ENCODE measurements around the gene HOMER2.

Gene HOMER2

GRCh38 chr15:82855286-82856100 lies 97.0 kb downstream of the HOMER2 start:
- ATAC-seq: no peak

GRCh38 chr15:82854554-82854953 lies 98.0 kb downstream of the HOMER2 start:
- no peak for ATAC-seq

- no peak for ATAC-seq
Observed at GRCh38 chr15:82852941-82853561, 99.5 kb downstream of the HOMER2 start.

GRCh38 chr15:82851981-82852511 lies 100.5 kb downstream of the HOMER2 start:
- no peak for ATAC-seq

- no peak for ATAC-seq
Observed at GRCh38 chr15:82851306-82851850, 101.1 kb downstream of the HOMER2 start.

GRCh38 chr15:82850731-82851130 lies 101.8 kb downstream of the HOMER2 start:
- ATAC-seq: no peak

GRCh38 chr15:82849556-82850512 lies 102.7 kb downstream of the HOMER2 start:
- ATAC-seq: no peak

GRCh38 chr15:82848241-82848993 lies 104.1 kb downstream of the HOMER2 start:
- no peak for ATAC-seq

GRCh38 chr15:82847703-82848102 lies 104.8 kb downstream of the HOMER2 start:
- no peak for ATAC-seq

GRCh38 chr15:82846621-82847020 lies 105.9 kb downstream of the HOMER2 start:
- no peak for ATAC-seq

- no peak for ATAC-seq
Observed at GRCh38 chr15:82845686-82846085, 106.8 kb downstream of the HOMER2 start.

GRCh38 chr15:82843566-82843965 lies 109.0 kb downstream of the HOMER2 start:
- no peak for ATAC-seq

GRCh38 chr15:82840166-82840565 lies 112.4 kb downstream of the HOMER2 start:
- ATAC-seq: no peak

- ATAC-seq: no peak
Observed at GRCh38 chr15:82839136-82839535, 113.4 kb downstream of the HOMER2 start.

- ATAC-seq: no peak
Observed at GRCh38 chr15:82838096-82838735, 114.3 kb downstream of the HOMER2 start.

- no peak for ATAC-seq
Observed at GRCh38 chr15:82835391-82835917, 117.1 kb downstream of the HOMER2 start.

- ATAC-seq: no peak
Observed at GRCh38 chr15:82833362-82833682, 119.2 kb downstream of the HOMER2 start.

- peak; percentile 88 to 91 for ATAC-seq
Observed at GRCh38 chr15:82832601-82833361, 119.7 kb downstream of the HOMER2 start.

- ATAC-seq: no peak
Observed at GRCh38 chr15:82831894-82832600, 120.5 kb downstream of the HOMER2 start.

Measured in activated CD4-positive, CD25-positive, alpha-beta regulatory T cell treated with anti-CD3 and anti-CD28 coated beads, Interleukin-2, amount 50 U/mL, for 24 hours (primary cell).